GM18868 (cell line): ENCODE measurements around the gene BTBD9.

ENCODE experiments used
- ATAC-seq: cut with Tn5 transposase; IDR thresholded peaks from one replicate; pipeline ENCODE4 v1.9.1; 2021; ENCODE audit warnings: mild to moderate bottlenecking, moderate library complexity; ENCODE audit not compliant: unreplicated experiment

Gene BTBD9

DNA sequence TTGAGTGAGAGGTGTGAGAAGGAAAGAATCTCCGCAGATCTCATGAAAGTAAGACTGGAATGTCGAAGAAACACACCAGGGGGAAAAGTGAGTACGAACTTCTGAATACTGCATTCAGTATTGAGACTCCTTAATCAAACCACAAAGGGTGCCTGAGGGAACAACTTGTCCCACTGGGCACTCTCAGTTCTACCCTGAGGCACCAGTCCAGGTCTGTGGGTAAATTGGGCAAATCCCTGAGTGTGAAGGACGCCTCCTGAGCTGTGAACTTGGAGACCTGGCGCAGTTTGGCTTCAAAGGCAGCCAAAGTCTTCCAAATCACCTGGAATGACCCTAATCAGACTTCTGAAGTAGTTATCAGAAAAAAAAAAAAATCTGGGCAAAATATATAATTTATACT is 329.7 kb downstream of the BTBD9 start:
- ATAC-seq: no peak

DNA sequence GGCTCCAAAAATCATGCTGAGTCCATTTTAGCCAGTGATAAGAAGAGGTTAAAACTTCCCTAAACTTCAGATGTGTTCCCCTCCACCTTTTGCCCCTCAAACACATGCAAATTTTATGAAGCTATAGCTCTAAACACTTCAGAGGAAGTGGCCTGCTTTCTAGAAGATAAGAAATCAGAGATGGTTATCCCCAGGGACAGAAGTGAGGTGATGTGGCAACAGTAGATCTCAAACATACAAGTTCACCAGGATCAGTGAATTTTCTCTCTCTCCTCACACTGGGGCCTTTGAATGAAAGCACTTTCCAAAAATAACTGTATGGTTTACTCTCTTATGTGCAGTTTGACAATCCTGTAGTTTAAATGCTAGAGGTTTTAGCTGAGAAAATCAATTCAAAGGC is 332.0 kb downstream of the BTBD9 start:
- peak; percentile 80 for ATAC-seq

DNA sequence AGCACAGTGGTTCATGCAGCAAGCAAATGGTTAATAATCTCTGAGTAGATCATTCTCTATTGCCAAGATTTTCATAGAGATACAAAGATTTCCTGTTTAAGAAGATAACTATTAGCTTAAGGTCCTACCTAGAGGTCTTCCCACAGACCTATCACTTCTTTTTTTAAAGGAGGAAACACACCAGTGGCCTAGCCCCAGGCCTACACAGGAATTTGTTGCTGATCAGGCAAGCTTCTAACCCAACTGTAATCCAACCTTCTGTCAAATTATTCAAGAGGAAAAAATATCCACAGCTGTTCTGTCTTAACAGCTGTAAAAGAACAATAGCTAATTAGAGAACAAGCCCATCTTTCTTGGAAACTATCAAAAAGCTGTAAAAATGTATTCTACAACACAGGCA is 332.8 kb downstream of the BTBD9 start:
- ATAC-seq: peak; percentile 19

DNA sequence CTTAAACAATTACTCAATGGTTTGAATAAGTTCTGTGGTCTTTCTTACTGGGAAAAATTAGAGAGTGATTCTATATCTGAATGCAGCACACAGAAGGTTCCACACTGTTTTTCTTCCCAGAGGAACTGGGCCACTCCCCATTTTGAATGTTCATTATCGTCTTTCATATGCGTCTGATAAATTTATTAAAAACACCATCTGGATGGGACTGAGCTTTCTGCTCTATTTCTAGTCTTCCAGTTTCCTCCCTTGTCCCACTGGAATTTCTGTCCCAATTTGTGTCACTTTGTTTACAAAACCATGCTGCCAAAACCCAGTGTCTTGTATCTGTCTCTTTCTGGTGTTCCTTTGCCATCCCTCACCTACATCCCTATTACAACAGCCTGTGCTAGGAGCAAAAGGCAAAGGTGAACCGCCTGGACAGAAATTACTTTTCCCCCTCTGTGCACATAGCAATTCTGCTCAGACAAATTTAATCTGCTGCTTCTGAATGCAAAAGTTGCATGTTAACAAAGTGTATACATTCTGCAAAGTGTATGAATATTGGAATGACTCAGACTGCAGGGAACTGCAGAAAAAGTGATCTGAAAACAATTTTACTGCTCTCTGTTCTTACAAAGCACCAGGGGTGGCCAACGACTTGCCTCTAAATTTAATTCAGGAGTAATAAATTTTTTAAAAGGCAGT is 333.6 kb downstream of the BTBD9 start:
- peak; percentile 71 for ATAC-seq

DNA sequence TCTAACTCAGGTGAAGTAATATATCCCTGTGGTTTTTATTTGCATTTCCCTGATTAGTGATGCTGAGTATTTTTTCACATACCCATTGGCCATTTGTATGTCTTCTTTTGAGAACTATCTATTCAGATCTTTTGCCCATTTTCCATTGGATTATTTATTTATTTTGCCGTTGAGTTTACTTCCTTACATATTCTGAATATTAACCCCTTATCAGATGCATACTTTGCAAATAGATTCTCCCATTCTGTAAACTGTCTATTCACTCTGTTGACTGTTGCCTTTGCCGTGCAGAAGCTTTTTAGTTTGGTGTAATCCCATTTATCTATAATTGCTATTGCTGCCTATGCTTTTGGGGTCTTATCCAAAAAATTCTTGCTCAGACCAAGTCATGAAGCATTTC is 336.9 kb downstream of the BTBD9 start:
- no peak for ATAC-seq

DNA sequence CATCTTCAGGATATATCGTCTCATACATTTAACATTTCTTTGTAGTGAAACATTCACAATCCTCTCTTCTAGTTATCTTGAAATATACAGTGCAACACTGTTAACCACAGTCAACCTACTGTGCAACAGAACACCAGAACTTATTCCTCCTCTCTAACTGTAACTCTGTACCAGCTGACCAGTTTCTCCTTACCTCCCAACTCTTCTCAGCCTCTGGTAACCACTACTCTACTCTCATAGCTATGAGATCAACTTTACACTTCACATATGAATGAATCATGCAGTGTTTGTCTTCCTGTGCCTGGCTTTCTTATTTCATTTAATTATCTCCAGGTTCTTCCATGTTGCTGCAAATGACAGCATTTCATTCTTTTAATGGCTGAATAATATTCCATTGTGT is 337.6 kb downstream of the BTBD9 start:
- ATAC-seq: no peak

DNA sequence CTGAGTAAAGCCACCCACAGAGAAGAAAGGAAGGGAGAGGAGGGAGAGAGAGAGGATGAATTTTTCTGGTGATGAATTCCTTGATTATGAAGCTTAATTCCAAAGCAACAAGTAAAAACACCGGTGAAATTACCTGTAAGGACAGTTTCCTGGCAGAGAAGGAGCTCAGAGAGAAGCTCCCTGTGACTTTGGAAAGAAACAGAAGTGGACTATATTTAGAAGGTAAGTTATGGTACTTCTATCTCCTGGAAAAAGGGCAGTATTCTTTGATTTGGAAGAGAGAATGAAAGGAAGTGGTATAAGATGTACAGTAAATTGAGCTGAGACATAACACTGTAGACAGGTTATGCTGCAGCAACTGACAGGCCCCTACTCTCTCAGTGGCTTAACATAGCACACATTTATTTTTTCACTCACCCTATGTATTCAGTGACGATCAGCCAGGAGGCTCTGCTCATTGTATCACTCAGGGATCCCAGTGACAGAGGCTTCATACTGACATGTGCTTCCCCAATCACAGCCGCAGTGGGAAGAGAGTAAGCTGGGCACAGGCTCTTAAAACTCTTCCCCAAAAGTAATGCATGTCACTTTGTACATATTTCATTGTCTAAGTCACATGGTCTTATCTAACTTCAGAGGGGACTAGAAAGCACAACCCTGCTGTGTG is 349.5 kb downstream of the BTBD9 start:
- no peak for ATAC-seq

DNA sequence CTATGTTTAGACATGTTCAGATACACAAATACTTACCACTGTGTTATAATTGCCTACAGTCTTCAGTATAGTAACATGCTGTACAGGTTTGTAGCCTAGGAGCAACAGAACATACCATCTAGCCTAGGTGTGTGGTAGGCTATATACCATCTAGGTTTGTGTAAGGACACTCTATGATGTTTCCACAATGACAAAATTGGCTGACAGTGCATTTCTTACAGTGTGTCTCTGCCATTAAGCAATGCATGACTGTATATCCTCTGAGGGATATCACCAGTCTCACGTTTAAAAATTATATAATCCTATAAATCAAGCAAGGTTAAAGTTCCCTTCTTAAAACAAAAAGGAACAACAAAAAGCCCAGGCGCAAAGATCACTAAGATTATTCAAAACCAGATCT is 352.2 kb downstream of the BTBD9 start:
- no peak for ATAC-seq

DNA sequence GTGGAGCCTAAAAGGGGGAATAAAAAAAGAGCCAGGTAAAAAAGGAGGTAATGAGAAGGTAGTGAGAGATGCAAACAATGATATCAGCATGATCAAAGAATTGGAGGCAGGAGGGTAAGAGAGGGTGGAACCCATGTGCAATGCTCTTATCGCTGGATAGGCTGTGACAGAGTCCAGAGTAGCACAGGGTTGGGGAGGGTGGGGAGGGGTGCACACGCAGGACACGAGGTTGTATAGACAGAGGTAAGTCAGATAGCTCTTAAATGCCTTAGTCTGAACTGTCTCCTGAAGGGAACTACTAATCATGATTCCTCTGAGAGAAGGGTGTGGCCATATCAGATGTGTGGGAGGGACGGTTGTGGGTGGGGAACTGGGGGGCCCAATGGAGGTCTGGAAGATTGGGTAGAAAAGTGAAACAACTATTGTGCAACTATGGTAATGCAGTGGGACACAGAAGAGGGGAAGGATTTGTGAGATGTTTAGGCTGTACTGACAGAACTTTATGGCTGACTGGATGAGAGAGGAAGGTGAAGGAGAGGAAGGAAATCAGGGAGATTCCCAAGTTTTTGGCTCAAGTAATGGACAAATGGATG is 354.8 kb downstream of the BTBD9 start:
- ATAC-seq: no peak

DNA sequence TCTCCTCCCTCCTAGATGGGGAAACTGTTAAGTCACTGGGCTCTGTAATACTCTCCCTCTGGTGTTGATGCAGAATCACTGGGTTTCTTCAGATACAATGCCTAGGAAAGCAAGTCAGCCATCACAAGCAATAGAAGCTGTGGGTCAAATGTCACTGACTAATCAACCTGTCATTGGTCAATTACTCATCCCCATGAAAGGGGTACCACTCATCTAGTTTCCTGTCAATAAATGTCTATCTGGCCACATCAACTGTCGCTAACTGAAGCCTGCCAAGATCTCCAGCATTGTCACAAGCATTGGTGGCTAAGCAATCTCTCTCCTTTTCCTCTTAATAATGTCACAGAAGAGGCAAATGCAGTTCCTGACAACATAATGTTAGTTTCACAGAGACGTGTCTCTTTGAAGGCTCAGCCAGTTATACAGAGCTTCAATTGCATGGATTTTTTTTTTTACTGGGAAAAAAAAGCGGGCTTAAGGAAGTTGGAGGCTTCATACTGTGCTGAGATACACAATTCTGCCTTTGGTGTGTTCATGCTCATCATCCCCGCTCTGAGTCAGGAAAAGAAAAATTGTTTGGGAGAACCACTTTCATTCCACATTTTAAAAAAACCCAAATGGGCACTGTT is 355.9 kb downstream of the BTBD9 start:
- no peak for ATAC-seq

DNA sequence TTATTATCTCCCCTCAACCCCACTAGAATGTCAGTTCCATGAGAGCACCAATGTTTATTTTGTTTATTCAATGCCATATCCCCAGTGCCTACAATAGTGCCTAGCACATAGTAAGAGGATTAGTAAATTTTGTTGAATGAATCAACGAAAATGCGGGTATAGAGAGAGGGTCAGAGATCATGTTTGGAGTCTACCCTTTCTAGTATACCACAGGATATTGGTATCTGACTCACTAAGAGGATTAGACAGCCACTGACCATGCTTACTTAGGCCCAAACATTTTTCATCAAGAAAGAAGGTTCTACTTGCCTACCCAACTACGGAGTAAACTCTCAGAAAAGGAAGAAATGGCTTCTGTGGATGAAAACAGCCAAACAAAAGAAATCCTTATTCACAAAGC is 356.8 kb downstream of the BTBD9 start:
- no peak for ATAC-seq

DNA sequence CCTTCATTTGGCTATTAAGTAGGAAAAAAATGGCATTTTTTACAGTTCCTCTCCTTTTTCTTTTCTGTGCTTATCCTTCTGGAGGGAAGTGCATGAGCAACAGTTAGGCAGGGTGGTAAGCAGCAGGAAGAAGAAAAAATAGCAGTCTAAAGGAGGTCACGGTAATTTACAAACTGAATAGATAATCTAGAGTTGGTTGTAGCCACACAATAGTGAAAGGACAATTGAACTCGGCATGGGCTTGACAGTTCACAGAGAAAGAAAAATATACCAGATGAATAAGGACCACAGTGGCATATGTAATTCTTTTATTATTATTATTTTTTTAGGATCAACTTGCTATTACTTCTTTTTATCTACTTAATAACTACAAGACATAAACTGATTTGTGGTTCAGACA is 358.6 kb downstream of the BTBD9 start:
- no peak for ATAC-seq

DNA sequence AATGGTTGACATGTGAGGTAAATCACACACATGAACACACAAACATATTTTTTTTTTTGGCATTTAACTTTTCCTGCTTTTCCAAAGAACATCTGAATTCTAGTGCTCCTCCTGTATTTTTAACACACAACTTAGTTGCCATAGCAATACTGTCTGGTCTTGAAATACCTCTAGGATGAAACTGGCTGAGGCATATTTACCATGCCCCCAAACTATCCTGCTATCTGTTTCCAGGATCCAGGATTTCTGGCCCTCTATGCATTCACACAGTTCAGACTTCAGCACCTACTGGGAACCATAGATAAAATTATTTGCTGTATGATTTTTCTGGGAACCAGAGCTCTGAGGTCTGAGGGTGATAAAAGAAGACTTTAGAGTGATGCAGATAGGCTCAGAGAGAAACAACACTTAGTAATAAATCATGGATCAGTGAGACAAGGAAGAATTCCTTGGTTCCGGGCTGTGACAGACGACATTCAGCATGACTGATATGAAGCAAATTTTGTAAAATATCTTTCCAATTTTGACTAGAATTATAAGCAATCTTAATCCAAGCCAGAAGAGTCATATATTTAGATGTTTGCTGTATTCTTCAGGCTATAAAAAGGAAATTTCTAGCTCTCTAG is 359.7 kb downstream of the BTBD9 start:
- no peak for ATAC-seq

DNA sequence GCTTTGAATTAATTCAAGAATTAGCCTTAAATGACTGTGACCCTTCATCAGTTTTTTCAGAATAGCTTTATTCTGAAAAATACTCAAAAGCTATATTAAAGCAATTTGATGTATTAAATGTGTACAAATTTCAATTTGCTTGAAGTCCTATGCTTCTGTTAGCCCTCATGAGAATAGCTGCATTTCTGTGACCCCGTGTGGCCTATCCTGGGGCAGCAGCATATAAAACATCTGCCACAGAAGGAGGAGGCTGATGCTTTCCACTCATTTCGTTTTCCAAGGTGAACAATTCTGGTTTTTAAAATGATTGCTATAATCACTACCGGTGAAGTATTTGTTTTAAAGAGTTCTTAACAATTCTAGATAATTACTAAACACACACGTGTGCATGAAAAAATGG is 360.3 kb downstream of the BTBD9 start:
- no peak for ATAC-seq

DNA sequence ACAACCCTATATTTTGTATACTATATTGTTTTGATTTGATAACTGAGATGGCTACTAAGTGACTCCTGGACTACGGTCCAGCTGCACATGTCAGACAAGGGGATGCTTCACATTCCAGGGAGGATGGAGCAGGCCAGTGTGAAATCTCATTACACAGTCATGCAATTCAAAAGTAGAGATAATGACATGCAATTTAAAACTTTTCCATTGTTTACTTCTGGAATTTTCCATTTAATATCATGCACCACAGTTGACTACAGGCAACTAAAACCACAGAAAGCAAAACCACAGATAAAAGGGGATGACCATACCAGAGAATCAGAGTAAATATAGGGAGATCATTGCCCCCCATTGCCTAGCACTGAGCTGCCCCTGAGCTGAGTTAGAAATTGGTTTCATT is 366.4 kb downstream of the BTBD9 start:
- ATAC-seq: no peak

DNA sequence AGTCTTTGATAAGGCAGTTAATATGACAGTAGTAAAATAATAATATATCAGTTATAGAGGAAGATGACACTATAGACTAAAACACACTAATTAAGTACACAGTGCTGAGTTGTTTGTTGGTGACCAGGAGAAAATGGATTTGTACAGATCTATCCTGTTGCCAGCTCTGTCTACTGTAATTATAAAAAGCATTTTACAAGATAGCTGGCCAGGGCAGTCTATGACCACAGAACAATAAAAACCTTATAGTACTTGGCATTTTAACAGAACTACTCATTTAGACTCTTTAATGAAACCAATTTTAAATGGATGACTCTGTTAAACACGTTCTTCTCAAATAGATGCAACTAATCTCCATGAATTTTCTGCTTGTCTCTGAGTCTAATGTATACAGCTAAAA is 367.5 kb downstream of the BTBD9 start:
- ATAC-seq: no peak

DNA sequence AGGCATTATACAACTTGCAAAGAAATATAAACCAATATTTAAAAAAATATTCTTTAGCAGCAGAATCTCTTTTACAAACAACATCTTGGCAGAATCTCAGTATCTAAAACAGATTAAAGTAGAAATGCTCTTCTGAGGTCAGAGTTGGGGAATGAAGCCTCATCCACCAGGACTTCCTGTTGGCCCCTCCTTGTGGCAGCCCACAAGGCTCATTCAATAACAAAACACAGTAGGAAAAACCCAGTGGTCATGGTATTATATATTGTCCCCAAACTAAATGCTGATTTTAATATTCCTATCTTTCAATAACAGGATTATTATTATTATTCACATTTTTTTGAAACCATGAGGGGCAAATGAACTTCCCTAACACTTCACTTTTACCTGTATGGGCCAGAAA is 368.6 kb downstream of the BTBD9 start:
- ATAC-seq: no peak

DNA sequence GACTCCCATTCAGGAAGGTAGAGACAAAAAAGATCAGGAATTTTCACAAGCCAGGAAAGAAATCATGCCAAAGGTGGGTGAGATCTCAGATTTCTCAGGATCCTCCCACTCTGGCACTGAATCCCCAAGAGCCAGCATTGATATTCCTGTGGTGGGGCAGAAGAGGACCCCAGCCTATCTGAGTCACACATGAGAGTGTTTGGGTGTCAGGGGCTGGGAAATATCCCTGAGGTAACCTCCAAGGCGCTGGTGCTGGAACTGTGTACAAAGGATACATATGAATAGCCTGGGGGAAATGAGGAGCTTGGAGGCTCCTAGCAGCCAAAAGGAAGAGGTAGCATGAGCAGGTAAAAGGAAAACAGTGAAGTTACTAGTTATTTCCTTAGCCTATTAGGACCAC is 369.4 kb downstream of the BTBD9 start:
- ATAC-seq: no peak

DNA sequence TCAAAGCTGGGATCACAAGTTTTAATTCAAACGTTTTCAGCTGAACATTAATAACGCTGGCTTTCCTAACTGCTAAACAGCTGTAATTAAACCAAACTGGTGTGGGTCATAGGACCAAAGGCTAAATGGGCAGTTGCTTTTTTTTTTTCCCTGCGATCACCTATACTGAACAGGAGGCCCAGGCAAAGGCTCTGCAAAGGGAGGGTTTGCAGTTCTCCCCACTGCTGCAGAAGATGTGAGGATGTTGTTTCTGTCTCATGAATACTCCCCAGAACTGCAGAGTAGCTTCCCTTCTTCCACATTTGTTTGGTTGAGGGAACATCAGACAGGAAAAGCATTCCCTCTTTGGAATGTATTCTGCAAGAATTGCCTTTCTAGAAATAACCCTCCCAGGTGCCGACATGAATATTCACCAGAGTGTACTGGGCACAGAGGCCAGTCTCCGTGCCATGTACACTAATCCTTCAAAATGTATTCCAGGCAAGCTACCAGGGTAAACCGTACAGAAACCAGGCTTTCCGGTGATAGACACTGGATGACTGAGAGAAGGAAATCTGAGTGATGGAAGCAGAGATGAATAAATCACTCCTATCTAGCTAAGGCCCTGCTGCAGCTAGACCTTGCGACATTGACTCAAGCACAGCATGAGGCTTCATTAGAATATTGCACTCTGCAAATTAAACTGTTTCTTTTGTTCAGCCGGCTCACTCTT is 370.1 kb downstream of the BTBD9 start:
- no peak for ATAC-seq

DNA sequence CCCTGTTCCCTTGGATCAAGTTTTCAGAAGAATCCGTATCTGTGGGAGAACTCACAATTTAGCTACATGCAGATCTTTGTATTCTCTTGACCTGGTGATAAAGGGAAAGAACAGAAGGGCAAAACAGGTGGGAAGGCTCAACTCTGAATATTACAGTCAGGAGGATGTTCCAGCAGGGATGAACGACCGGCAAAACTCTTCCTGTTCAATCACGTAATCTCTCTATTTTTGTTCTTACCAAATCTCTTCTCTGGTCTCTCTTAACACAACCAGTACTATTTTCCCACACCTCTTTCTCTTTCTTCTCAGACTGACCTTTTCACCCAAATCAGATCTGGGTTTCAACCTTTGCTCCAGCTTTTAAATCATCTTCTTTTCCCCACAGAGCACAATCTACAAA is 371.4 kb downstream of the BTBD9 start:
- no peak for ATAC-seq

DNA sequence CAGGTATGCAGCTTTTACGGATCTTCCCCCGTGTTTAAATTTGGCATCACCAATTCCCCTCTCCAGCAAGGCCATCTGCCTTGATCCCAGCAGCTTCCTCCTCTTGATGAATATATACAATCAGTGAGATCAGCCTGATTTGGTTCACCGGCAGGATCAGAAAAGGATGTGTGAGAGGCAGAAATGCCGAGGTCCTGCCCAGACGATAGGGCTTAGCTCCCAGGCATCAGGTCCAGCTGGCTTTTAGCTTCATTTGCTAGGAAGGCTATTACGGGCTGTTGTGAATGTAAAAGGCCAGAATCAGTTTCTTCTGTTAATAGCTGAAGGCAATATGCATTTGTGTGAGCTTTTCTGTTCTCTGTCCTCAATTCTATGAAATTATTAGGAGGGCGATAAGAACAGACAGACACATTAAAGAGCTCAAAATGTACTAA is 372.8 kb downstream of the BTBD9 start:
- ATAC-seq: no peak
